Measurements from ENCODE around the gene PECR.

PECR gene

GRCh38 chr2:216008387-216008786 is 73.2 kb downstream of the PECR start:
- no peak for DNase-seq (ENCODE audit: extremely low read depth, low read depth)
- no peak for TF ChIP-seq CTCF (IDR thresholded peaks at IDR 0.05; ENCODE audit: low read depth, low read length)

GRCh38 chr2:216006164-216006663 is 75.4 kb downstream of the PECR start:
- no peak for DNase-seq (ENCODE audit: extremely low read depth, low read depth)
- TF ChIP-seq CTCF (IDR thresholded peaks at IDR 0.05; ENCODE audit: low read depth, low read length): no peak

GRCh38 chr2:216004697-216005283 is 76.8 kb downstream of the PECR start:
- TF ChIP-seq CTCF (IDR thresholded peaks at IDR 0.05; ENCODE audit: low read depth, low read length): no peak
- no peak for DNase-seq (ENCODE audit: extremely low read depth, low read depth)

- no peak for DNase-seq (ENCODE audit: extremely low read depth, low read depth)
- no peak for TF ChIP-seq CTCF (IDR thresholded peaks at IDR 0.05; ENCODE audit: low read depth, low read length)
These were observed 77.5 kb downstream of the PECR start for GRCh38 chr2:216003876-216004696.

GRCh38 chr2:216002693-216003092 is 78.9 kb downstream of the PECR start:
- TF ChIP-seq CTCF (IDR thresholded peaks at IDR 0.05; ENCODE audit: low read depth, low read length): no peak
- DNase-seq (ENCODE audit: extremely low read depth, low read depth): no peak

- DNase-seq (ENCODE audit: extremely low read depth, low read depth): no peak
- TF ChIP-seq CTCF (IDR thresholded peaks at IDR 0.05; ENCODE audit: low read depth, low read length): no peak
These were observed 79.4 kb downstream of the PECR start for GRCh38 chr2:216002101-216002678.

All from AG09319 (cell line).